MV-4-11 (cell line): ENCODE results near the gene GNE.
"Not testable (repeated sequence)": the region's sequence is repeated elsewhere in the genome, so short reads cannot be mapped to it uniquely, and the experiment has no call there.

Experiments
- DNase-seq: peaks from one replicate; lab custom pipeline; 2025; lab: John Stamatoyannopoulos, UW

GNE gene

GRCh38 chr9:36207546-36208012 is 50.7 kb downstream of the GNE start:
- DNase-seq = no peak

GRCh38 chr9:36207016-36207415 is 51.2 kb downstream of the GNE start:
- DNase-seq = no peak

- DNase-seq = no peak
Measured at GRCh38 chr9:36204906-36205547, 53.2 kb downstream of the GNE start.

GRCh38 chr9:36194326-36195000 is 63.8 kb downstream of the GNE start:
- no peak for DNase-seq

GRCh38 chr9:36193023-36193422 is 65.2 kb downstream of the GNE start:
- DNase-seq = no peak

GRCh38 chr9:36192196-36192595 is 66.1 kb downstream of the GNE start:
- DNase-seq = no peak

GRCh38 chr9:36191686-36192085 is 66.6 kb downstream of the GNE start:
- no peak for DNase-seq

GRCh38 chr9:36191290-36191645 is 67.0 kb downstream of the GNE start:
- no peak for DNase-seq

GRCh38 chr9:36190388-36191289 is 67.6 kb downstream of the GNE start, which contains the start of gene CLTA:
CLTA (plus strand) TSS chr9:36190921; CDS start chr9:36191057, 136 bp downstream.
- peak; percentile 99 for DNase-seq

- DNase-seq = no peak
Measured at GRCh38 chr9:36189976-36190375, 68.3 kb downstream of the GNE start.

- DNase-seq = no peak
Measured at GRCh38 chr9:36188212-36188611, 70.0 kb downstream of the GNE start.

- DNase-seq = peak; percentile 33
Measured at GRCh38 chr9:36187414-36187813, 70.8 kb downstream of the GNE start.

GRCh38 chr9:36180243-36180642 is 78.0 kb downstream of the GNE start:
- DNase-seq = not testable (repeated sequence)

GRCh38 chr9:36177571-36177970 is 80.7 kb downstream of the GNE start:
- DNase-seq = no peak

GRCh38 chr9:36176496-36176895 is 81.8 kb downstream of the GNE start:
- DNase-seq = not testable (repeated sequence)

- DNase-seq = not testable (repeated sequence)
Measured at GRCh38 chr9:36175209-36175608, 83.0 kb downstream of the GNE start.

GRCh38 chr9:36174731-36175130 is 83.5 kb downstream of the GNE start:
- DNase-seq = no peak

- DNase-seq = peak; percentile 20
Measured at GRCh38 chr9:36174271-36174670, 84.0 kb downstream of the GNE start.

- no peak for DNase-seq
Measured at GRCh38 chr9:36173861-36174260, 84.4 kb downstream of the GNE start.

- DNase-seq = no peak
Measured at GRCh38 chr9:36170531-36170930, 87.7 kb downstream of the GNE start.

GRCh38 chr9:36169708-36170107 is 88.5 kb downstream of the GNE start:
- peak; percentile 77 for DNase-seq

GRCh38 chr9:36169166-36169565 is 89.1 kb downstream of the GNE start, which contains the start of gene CCIN:
CCIN (plus strand) TSS chr9:36169388; CDS start chr9:36169503, 115 bp downstream.
- DNase-seq = no peak
